GM21723 (cell line): ENCODE data around the gene ABCA7.
"Not testable (repeated sequence)": the region's sequence is repeated elsewhere in the genome, so short reads cannot be mapped to it uniquely, and the experiment has no call there.

Experiments used
- ATAC-seq: cut with Tn5 transposase; IDR thresholded peaks from one replicate; pipeline ENCODE4 v1.9.1; 2021; ENCODE audit warnings: mild to moderate bottlenecking, moderate library complexity; ENCODE audit not compliant: unreplicated experiment

ABCA7 gene

GRCh38 chr19:1015061-1015781 lies 24.7 kb upstream of the ABCA7 start:
- ATAC-seq = no peak

DNA sequence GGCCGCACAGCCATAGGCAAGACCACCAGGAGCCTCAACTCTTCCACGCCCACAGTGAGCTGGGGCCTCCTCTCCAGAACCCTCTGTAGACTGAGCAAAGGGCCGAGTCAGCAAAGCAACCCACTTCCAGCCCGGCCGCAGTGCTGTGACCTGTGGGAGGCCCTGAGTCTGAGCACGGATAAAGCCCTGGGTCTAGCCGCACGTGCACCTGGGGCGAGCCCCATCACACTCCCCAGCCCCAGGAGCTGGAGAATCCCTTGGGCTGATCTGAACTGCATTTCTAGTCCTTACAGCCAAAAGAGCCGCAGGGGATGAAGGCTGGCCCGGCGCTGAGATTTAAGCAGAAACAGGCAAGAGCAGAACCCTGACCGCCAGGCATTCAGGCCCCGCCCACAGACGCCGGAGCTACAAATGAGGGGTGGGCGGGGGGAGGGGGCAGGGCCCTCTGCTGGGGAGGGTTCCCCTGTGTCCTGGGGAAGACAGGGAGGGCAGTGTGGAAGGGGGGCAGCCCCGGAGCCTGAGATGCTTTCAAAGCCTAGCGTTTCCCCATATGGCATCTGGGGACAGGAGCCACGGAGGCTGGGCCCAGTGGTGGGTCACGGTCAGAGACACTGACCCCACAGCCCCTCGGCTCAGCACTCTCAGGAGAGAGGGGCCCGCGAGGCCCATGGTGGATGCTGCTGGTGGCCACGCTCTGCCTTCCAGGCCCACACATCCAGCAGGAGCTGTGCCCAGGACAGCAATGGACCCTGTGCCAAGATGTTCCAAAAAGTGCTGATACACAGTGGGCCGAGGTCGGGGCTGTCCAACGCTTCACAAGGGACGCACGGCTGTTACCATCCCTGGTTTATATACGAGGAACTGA lies 23.9 kb upstream of the ABCA7 start:
- ATAC-seq = no peak

- no peak for ATAC-seq
Observed at GRCh38 chr19:1016647-1017114, 23.2 kb upstream of the ABCA7 start.

- no peak for ATAC-seq
Observed at GRCh38 chr19:1017115-1017905, 22.6 kb upstream of the ABCA7 start.

DNA sequence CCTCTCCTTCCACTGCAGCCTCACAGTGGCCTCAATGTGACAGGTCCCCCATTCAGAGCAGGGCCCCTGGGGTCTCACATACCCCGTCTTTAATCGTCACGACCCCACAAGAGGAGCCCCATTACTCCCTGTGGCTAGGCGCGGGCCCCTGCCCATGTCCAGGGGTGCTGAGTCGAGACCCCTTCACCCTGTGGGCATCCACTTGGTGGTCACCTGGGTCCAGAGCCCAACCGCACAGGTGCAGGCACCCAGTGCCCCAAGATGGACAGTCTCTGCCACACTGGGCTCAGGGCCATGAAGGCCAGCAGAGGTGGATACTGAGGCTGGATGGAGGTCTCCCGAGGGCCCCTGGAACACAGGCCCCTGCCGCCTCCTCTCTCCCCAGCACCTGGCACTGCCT lies 22.0 kb upstream of the ABCA7 start:
- no peak for ATAC-seq

GRCh38 chr19:1018393-1018792 lies 21.5 kb upstream of the ABCA7 start:
- ATAC-seq = no peak

GRCh38 chr19:1018932-1019615 lies 20.8 kb upstream of the ABCA7 start:
- no peak for ATAC-seq

- no peak for ATAC-seq
Observed at GRCh38 chr19:1019616-1019961, 20.3 kb upstream of the ABCA7 start.

DNA sequence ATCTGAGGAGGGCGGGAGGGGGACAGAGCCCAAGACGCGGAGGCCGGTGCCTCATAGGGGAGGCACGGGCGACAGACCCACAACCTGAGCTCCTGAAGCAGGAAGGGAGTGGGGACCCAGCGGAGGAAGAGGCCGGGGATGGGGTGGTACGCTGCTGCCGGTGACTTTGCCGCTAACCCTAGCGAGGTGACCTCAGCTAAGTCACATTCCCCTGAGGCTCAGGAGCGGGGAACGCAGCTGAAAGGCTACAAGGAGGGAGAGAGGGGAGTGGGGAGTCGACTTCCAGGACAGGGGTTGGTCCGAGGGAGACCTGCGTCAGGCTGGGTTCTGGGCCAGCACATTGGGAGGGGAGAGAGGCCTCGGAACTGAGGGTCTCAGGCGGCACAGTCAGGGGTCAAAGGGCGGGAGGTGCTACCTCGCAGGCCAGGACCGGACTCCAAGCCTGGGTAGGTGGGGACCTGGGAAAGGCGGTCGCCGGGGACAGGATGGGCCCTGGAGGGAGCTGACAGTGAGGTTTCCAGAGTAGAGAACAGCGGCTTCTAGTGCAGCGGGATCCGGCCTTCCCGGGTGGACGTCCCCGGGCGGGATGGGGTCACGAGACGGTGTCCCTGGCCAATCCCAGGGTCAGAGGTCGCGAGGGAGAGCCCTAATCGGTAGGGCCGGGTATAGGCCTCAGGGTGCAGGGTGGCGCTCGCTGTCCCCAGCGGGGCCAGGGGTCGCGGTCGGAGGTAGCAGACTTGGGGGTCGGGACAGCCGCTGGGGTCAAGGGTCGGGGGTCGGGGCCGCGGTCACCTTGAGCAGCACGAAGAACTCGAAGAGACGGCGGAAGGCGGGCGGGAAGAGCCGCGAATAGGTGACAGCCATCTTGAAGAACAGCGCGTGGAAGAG lies 19.7 kb upstream of the ABCA7 start:
- ATAC-seq = peak; percentile 5

DNA sequence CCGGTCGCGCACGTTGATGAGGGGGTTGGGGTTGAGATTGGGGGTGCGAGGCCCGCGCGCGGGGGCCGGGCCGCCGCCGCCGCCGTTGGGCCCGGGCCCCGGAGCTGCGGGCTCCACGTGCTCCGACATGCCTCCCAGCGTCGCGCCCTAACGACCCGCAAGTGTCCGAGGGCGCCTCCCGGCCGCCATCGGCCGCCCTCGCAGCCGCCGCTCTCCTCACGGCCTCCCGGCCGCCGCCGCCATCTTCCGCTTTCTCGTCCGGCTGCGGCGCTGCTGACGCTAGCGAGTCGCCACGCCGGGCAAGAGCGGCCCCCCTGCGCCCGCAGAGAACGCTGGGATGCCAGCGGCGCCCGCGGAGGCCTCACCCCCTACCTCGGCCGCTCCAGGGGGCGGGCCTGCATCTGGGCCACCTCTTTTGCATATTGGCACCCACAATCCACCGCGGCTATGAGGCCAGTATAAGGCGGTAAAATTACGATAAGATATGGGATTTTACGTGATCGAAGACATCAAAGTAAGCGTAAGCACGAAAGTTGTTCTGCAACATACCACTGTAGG lies 19.0 kb upstream of the ABCA7 start, which contains the start of gene TMEM259:
Gene TMEM259, minus strand, starts transcription at position 256 of the 558 bp plus-strand sequence. Its CDS starts 127 bp downstream, at position 129.
- peak; percentile 73 for ATAC-seq

DNA sequence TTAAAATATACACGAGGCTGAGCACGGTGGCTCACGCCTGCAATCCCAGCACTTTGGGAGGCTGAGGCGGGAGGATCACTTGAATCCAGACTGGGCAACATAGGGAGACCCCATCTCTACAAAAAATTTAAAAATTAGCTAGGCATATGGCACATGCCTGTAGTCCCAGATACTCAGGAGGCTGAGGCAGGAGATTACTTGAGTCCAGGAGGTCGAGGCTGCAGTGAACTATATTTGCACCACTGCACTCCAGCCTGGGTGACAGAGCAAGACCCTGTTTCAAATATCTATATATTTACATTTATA lies 16.1 kb upstream of the ABCA7 start:
- not testable (repeated sequence) for ATAC-seq

- not testable (repeated sequence) for ATAC-seq
Observed at GRCh38 chr19:1025080-1025479, 14.8 kb upstream of the ABCA7 start.

DNA sequence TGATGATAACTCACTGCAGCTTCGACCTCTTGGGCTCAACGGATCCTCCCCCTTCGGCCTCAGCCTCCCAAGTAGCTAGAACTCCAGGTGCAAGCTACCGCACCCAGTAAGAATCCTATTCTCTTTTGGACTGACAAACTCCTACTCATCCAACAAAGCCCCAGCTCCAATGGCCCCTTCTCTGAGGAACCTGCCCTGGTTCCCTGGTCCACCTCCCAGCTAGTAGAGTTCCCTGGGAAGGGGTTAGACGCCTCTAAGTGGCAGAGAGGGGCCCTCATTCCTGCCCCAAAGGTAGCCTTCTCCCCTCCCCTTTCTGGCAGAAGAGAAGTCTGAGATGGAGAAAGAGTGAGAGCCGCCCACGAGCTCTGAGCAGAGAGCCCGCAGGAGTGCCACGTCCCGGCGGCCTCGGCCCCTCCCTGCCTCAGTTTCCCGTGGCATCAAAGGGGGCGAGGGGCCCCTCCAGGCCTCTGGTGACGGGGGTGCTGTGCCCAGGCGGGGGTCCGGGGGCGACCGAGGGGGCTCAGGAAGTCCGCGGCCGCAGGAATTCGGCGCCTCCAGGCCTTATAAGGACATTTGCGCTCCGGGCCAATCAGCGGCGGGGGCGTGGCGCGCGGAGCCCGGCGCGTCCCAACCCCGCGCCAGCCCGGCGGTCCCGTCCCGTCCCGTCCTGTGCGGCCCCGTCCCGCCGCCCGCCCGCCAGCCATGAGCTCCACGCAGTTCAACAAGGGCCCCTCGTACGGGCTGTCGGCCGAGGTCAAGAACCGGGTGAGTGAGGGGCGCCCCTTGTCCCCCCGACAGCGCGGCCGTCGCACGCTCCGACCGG lies 13.7 kb upstream of the ABCA7 start, which contains the start of gene CNN2:
Gene CNN2, plus strand, starts transcription at position 649 of the 823 bp plus-strand sequence. Its CDS starts 54 bp downstream, at position 703.
- ATAC-seq = peak; percentile 49

GRCh38 chr19:1026783-1027649 lies 12.9 kb upstream of the ABCA7 start:
- ATAC-seq = peak; percentile 24

- no peak for ATAC-seq
Observed at GRCh38 chr19:1027650-1028061, 12.3 kb upstream of the ABCA7 start.

DNA sequence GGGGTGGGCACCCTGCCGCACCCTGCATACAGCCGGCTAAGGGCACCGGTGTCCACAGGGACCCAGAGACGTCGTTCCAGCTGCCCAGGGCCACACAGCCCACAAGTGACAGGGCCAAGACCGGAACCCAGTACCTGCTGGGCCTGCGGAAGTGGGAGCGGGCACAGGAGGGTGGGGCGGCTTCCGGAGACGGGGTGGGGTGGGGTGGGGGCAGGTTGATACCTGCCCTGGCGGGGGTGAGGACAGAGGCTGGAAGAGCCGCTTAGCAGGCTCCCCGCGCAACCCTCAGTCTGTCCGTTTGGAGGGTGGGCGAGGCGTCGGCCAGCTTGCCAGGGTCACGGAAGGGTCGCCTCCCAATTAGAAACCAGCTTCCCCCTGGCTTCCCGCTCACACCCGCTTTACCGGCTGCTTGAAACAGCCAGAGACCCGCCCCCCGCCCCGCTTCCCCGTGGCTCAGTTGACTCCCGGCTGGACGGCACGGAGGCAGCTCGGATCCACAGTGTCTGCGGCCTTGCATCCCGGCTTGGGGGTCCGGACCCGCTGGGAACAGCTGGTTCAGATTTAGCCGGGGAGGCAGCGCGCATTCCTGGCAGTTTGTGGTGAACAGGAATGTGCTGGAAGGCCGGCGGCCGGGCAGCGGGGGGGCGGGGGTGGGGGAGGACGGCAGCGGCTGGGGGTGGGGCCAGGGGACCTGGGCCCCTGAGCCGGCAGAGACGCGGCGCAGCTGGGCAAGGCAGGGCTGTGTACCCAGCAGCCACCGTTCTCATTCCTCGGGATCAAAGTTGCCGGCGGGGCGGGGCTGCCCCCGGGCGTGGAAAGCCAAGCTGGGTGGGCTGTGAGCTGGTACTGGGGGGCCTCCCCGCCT lies 11.6 kb upstream of the ABCA7 start:
- ATAC-seq = no peak
